GM12872 (cell line): ENCODE measurements around the gene FBXL14.

Experiments used
- TF ChIP-seq, protein P1 (sequence below): IDR thresholded peaks from 3 replicates; pipeline ENCODE4 v1.5.1; 2011; ENCODE audit warnings: low read depth, mild to moderate bottlenecking, low read length, moderate library complexity; ENCODE audit not compliant: insufficient read depth

The FBXL14 gene

DNA sequence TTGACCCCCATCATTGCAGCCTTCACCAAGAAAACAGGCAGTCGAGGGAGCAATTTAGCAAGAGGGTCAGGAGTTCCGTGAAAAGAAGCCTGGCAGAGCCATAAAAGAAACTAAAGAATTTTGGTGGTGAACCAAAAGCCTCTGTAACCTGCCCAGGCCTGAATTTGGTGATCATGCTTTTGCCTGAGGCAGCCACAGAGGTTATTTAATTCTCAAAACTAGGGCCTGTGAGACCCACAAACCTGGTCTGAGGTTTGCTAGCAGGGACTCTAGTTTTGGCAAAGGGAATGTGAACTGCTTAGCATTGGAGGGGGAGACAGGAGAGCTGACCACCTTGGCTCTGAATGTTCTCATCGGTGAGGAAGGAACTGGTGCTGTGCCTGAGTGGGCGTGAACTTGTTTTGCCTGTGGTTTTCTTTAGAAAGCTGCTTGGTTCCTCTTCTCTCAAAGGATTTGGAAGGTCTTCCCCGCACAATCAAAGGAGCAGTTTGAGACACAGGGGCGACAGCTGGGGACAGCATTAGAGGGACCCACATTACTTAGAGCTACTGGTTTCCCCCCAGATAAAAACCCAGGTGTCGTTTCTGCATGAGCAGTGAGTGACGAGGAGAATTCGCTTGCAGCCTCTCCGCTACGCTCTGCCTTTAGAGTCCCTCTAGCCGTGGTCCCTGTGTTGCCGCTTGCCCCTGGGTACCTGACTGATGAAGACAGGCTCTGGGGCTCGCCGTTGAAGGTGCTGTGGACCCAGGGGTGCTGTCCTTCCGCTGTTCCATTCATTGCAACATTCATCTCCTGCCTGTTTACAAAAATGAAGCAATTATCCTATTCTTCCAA is 22.1 kb upstream of the FBXL14 start:
- TF ChIP-seq, protein P1, sequence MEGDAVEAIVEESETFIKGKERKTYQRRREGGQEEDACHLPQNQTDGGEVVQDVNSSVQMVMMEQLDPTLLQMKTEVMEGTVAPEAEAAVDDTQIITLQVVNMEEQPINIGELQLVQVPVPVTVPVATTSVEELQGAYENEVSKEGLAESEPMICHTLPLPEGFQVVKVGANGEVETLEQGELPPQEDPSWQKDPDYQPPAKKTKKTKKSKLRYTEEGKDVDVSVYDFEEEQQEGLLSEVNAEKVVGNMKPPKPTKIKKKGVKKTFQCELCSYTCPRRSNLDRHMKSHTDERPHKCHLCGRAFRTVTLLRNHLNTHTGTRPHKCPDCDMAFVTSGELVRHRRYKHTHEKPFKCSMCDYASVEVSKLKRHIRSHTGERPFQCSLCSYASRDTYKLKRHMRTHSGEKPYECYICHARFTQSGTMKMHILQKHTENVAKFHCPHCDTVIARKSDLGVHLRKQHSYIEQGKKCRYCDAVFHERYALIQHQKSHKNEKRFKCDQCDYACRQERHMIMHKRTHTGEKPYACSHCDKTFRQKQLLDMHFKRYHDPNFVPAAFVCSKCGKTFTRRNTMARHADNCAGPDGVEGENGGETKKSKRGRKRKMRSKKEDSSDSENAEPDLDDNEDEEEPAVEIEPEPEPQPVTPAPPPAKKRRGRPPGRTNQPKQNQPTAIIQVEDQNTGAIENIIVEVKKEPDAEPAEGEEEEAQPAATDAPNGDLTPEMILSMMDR, result no peak

DNA sequence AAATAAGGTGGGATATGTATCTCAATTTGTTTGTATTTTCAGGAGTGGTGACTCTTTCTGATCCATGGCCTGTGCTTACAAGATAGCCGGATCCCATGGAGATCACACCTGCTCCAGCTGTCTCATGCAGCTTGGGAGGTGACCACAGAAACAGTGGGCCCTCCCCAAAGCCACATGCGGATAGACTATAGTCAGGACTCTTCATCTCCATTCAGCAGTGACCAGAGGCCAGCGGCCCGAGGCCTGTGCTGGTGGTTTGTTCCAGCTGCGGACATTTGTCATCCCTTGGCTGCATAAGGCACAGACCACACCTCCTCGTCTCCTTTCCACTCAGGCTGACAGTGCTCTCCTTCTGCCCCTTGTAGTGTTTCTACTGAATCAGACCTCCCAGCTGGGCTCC is 20.0 kb upstream of the FBXL14 start:
- TF ChIP-seq, protein P1, result no peak

DNA sequence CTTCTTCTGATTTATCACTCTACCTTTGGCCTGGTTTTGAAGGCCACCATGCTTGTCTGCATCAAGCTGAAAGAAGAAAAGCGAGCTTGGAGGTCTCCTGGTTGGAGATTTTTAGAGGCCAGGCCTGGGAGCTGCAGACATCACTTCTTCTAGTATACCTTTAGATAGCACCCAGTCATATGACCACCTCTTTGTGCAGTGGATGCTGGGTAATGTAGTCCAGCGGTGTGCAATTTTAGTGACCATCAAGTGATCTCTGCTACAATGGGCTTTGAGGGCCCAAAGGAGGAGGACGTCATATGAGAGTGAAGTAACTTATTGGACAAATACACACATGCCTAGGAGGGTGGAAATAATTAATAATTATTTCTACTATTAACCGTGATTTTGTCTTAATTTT is 19.5 kb upstream of the FBXL14 start:
- TF ChIP-seq, protein P1, result no peak

DNA sequence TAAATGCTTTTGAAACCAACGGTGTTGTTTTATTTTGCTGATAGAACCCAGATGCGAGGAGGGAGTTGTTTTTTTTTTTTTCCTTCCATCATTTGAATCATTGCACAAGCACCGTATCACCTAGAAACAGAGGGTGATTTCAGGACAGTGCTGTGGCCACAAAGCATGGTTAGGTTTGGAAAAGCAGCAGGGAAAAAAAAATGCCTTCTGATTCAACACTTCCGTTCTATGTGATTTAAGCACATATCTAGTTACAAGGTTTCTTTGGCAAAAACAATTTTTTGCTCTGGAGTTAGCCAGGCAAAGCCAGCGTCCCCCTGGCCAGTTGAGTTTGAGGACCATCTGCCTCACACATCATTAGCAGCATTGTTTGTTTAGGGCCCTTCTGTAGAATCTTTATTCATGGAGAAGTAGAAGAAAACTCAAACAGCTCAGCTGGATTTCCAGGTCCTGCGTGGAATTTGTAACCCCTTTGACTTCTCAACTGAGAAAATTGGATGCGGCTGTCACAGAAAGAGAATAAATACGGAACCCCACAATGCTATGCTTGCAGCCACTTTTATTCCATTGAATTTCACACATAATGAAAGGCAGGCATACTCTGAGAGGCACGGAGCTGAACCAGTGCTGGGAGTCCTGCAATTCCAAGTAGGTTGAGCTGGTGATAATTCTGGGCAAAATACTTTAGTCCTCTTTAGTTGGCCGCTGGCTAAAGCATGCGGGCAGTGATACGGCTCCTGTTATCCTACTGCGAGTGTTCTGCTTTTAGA is 17.6 kb upstream of the FBXL14 start:
- TF ChIP-seq, protein P1, result no peak

DNA sequence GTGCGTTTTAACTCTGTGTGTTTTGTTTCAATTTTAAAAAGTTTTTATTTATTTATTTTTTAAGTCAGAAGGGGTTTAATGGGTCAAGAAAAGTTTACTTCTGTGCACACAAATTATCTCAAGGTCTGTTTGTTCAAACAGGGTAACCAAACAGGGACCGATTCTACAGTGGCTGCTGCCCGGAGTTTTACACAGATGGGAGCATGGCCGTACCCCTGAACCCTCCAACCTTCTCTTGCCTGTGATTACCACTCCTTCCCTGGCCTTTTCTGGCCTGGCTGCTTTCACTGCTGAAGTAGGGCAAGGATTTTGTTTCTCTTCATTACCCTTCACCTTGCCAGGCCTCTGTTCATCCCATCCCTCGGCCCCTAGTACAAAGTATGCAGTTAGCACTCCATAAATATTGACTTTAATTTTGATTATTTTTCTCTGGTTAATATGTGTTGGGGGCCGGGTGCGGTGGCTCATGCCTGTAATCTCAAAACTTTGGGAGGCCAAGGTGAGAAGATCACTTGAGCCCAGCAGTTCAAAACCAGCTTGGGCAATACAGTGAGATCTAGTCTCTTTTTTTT is 15.8 kb upstream of the FBXL14 start:
- TF ChIP-seq, protein P1, result no peak

DNA sequence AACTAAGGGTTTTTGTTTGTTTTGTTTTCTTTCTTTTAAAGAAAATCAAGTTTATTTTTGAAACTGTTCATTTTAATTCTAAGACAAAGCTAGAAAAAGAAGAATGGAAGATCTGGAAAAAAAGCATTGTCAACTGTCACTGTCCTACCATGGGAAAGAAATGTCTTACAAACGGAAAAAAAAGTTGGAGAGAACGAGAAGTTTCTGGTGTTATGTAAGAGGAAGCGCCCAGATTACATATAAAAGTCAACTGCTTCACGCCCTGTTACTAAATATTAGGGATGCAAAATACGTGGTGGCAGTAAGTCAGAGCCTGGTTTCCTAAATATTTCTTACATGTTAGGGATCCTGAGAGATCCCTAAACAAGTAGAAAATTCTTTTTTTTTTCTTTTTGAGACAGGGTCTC is 14.3 kb upstream of the FBXL14 start:
- TF ChIP-seq, protein P1, result no peak

DNA sequence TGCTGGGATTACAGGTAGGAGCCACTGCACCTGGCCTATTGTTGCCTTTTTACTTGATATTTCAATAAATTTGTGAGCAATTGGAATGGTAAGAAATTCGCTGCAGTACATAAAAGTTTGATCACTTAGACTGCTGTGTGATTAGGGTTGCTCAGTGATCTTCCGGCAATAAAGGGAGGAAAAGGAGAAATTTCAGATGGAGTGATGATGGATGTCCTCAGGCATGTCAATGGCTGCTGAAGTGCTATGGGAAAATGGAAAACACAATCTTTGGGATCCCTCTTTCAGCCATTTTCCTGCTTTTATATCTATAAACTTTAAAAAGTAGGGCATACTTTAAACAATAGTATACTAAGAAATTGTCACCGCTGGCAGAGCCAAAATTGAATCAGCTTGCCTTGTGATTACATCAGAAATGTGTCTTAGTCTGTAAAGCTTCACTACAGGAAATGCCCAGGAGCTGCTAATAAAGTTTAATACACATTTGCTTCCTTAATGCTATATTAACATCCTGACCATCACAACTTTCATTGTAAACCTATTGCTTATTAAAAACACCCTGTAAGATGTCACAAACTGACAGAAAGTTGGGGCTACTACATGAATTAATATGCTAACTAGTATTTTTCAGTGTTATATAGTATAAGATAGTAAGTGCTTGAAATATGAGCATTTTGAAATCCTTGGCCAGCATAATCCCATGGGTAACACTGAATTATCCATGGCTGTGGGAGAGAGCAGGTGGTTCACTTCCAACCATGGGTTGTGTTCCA is 13.7 kb upstream of the FBXL14 start:
- TF ChIP-seq, protein P1, result no peak
